HepG2 (cell line): ENCODE data around the gene SLC29A3. TPM values are rescaled to one million over a fixed set of nuclear protein-coding genes. Genes with fewer than 3 reads are reported as not detected.
A peak's percentile ranks its signal among the peaks of the same experiment; 100 is the strongest.

Source experiments
- CBX5 ChIP-seq: sonication (generic); formaldehyde crosslinking; IDR thresholded peaks from 2 replicates; pipeline ENCODE4 v1.4.0; 2020; ENCODE audit warnings: missing genetic modification reagents, borderline replicate concordance
- FOSL2 ChIP-seq: sonication (generic); formaldehyde crosslinking; IDR thresholded peaks from 2 replicates; pipeline ENCODE4 v1.4.0; 2020; ENCODE audit warnings: missing genetic modification reagents
- HNRNPLL ChIP-seq: fragments of 200-400 bp; formaldehyde crosslinking; IDR thresholded peaks from 2 replicates; pipeline ENCODE4 v1.6.1; 2017; ENCODE audit warnings: mild to moderate bottlenecking, low read depth, low read length; ENCODE audit not compliant: poor library complexity, severe bottlenecking
- MIER3 ChIP-seq: IDR thresholded peaks from 2 replicates; pipeline ENCODE4 v1.6.1; 2016; ENCODE audit warnings: missing compliant biosample characterization, borderline replicate concordance
- MXD3 ChIP-seq: IDR thresholded peaks from 2 replicates; pipeline ENCODE4 v1.6.1; 2016; ENCODE audit warnings: mild to moderate bottlenecking, missing biosample characterization, missing genetic modification reagents
- PATZ1 ChIP-seq: sonication (generic); formaldehyde crosslinking; IDR thresholded peaks from 2 replicates; pipeline ENCODE4 v1.4.0; 2020; ENCODE audit warnings: missing genetic modification reagents
- RAD21 ChIP-seq: fragments of 450-650 bp; formaldehyde crosslinking; IDR thresholded peaks from 2 replicates; pipeline ENCODE4 v1.5.0; 2020; ENCODE audit warnings: mild to moderate bottlenecking
- RBM39 ChIP-seq: fragments of 200-400 bp; formaldehyde crosslinking; IDR thresholded peaks from one replicate; pipeline ENCODE4 v1.6.1; 2018; ENCODE audit warnings: antibody characterized with exemption, mild to moderate bottlenecking, low read depth, low read length; ENCODE audit not compliant: poor library complexity, severe bottlenecking
- SKIL ChIP-seq: sonication (generic); formaldehyde crosslinking; IDR thresholded peaks from 2 replicates; pipeline ENCODE4 v1.8.0; 2022; ENCODE audit warnings: missing genetic modification reagents, mild to moderate bottlenecking, moderate library complexity, borderline replicate concordance
- TEAD2 ChIP-seq: sonication (generic); formaldehyde crosslinking; IDR thresholded peaks from 2 replicates; pipeline ENCODE4 v1.9.0; 2021; ENCODE audit warnings: missing genetic modification reagents
- XRCC5 ChIP-seq: fragments of 200-400 bp; formaldehyde crosslinking; optimal IDR thresholded peaks from 2 replicates; pipeline ENCODE3; 2017; ENCODE audit warnings: mild to moderate bottlenecking, low read length
- ZFP91 ChIP-seq: sonication (generic); formaldehyde crosslinking; IDR thresholded peaks from 2 replicates; pipeline ENCODE4 v1.9.0; 2022; ENCODE audit warnings: missing genetic modification reagents, mild to moderate bottlenecking, borderline replicate concordance
- ZNF687 ChIP-seq: sonication (generic); formaldehyde crosslinking; IDR thresholded peaks from 2 replicates; pipeline ENCODE4 v1.5.1; 2020; ENCODE audit warnings: mild to moderate bottlenecking, missing genetic modification reagents, moderate library complexity
- ZNF747 ChIP-seq: sonication (generic); formaldehyde crosslinking; IDR thresholded peaks from 2 replicates; pipeline ENCODE4 v1.8.1; 2023; ENCODE audit warnings: missing genetic modification reagents, mild to moderate bottlenecking, borderline replicate concordance
- ZNF761 ChIP-seq: sonication (generic); formaldehyde crosslinking; conservative IDR thresholded peaks from 2 replicates; pipeline ENCODE4 v1.4.0; 2020; ENCODE audit warnings: mild to moderate bottlenecking, missing genetic modification reagents
- polyA plus RNA-seq, 8 experiments: library from polyadenylated mRNA; depleted of rRNA in 3 of 8; stranded (reverse) in 7 of 8; unstranded in 1 of 8; fragments of >200 nt; fragmentation: Illumina TruSeq in 4 of 8; extraction: Trizol in 4 of 8; gene quantifications; 2 replicates each; pipeline versions ENCODE4 v1.2.1 to v1.2.3, GENCODE V29; 2011 to 2016; ENCODE audit warnings: low read depth in 4 of 8, missing spikeins in 1 of 8, mixed read lengths in 1 of 8; ENCODE audit not compliant: insufficient read depth in 1 of 8
- total RNA-seq, 5 experiments: library from RNA; depleted of rRNA; stranded (reverse); fragments of >200 nt; fragmentation: Illumina TruSeq; extraction: Trizol; gene quantifications; 2 replicates each; pipeline ENCODE4 v1.2.3, GENCODE V29; 2016; ENCODE audit warnings: low read depth in 1 of 5

SLC29A3 gene
- total and polyA plus RNA-seq, 2 of the 13 experiments (the other 11 are each of a cell fraction or from before 2014, with no cell fraction given): 8.6 to 11.8 TPM

- TF ChIP-seq ZNF687 (CRISPR knock-in tag): peak; percentile 38
- 0 out of 2 replicates have a peak, but pooled peaks have one; percentile 30 for TF ChIP-seq CBX5 (CRISPR knock-in tag)
- TF ChIP-seq RBM39: no peak
- TF ChIP-seq ZFP91: 0 out of 2 replicates have a peak, but pooled peaks have one; percentile 25
- peak; percentile 60; the same call in 1 of the 2 replicates for TF ChIP-seq PATZ1
- no peak for TF ChIP-seq ZNF747 (CRISPR knock-in tag)
- TF ChIP-seq HNRNPLL: peak; percentile 16
- no peak for TF ChIP-seq SKIL (CRISPR knock-in tag)
- no peak for TF ChIP-seq TEAD2
- peak; percentile 46 for TF ChIP-seq XRCC5
- no peak for TF ChIP-seq MXD3
- TF ChIP-seq MIER3 (CRISPR knock-in tag): no peak
- TF ChIP-seq RAD21 (CRISPR knock-in tag): peak; percentile 85
- no peak for TF ChIP-seq ZNF761 (CRISPR knock-in tag)
- 0 out of 2 replicates have a peak, but pooled peaks have one; percentile 8 for TF ChIP-seq FOSL2
Observed at GRCh38 chr10:71383972-71384687, 65.1 kb downstream of the SLC29A3 start (continued).
